GM23338 (cell line): ENCODE data around the gene LRRC34. TPM values are rescaled to one million over a fixed set of nuclear protein-coding genes. Genes with fewer than 3 reads are reported as not detected.

Source experiments
- ATAC-seq: fragments of 200-7000 bp; cut with Tn5 transposase; 3 replicates; pipeline ENCODE4 v1.9.1; 2020
- DNase-seq: peaks from one replicate; pipeline ENCODE4 v3.0.0-alpha.2; 2015; ENCODE audit warnings: low spot score
- H2AFZ ChIP-seq: fragments of 200-600 bp; sonication (generic); 2 replicates; pipeline ENCODE4 v1.8.0; 2016; ENCODE audit warnings: antibody characterized with exemption, mild to moderate bottlenecking, moderate library complexity
- H3F3A ChIP-seq: fragments of 200-600 bp; sonication (generic); replicated peaks from 2 replicates; pipeline ENCODE4 v1.8.0; 2017; ENCODE audit warnings: antibody characterized with exemption, mixed run types, low read depth
- H3K27ac ChIP-seq: fragments of 200-600 bp; sonication (generic); 2 replicates; pipeline ENCODE4 v1.6.1; 2016; ENCODE audit warnings: low read depth
- H3K27me3 ChIP-seq: fragments of 200-600 bp; sonication (generic); 2 replicates; pipeline ENCODE4 v1.8.0; 2016; ENCODE audit warnings: mild to moderate bottlenecking, mixed run types, moderate library complexity; ENCODE audit not compliant: insufficient read depth
- H3K36me3 ChIP-seq: fragments of 200-600 bp; sonication (generic); 2 replicates; pipeline ENCODE4 v1.8.0; 2016; ENCODE audit warnings: mild to moderate bottlenecking; ENCODE audit not compliant: insufficient read depth
- H3K4me1 ChIP-seq: fragments of 200-600 bp; sonication (generic); 2 replicates; pipeline ENCODE4 v1.8.0; 2016; ENCODE audit warnings: mild to moderate bottlenecking, moderate library complexity; ENCODE audit not compliant: insufficient read depth
- H3K4me2 ChIP-seq: fragments of 200-600 bp; sonication (generic); 2 replicates; pipeline ENCODE4 v1.7.1; 2017; ENCODE audit warnings: mixed run types
- H3K4me3 ChIP-seq: fragments of 200-600 bp; sonication (generic); 2 replicates; pipeline ENCODE4 v1.6.1; 2016; ENCODE audit warnings: mixed run types
- H3K79me2 ChIP-seq: fragments of 200-600 bp; sonication (generic); replicated peaks from 2 replicates; pipeline ENCODE4 v1.8.0; 2017; ENCODE audit warnings: mild to moderate bottlenecking; ENCODE audit not compliant: insufficient read depth
- H3K9me2 ChIP-seq: fragments of 200-600 bp; sonication (generic); 2 replicates; pipeline ENCODE4 v1.8.0; 2017; ENCODE audit not compliant: insufficient read depth
- H4K20me1 ChIP-seq: fragments of 200-600 bp; sonication (generic); replicated peaks from 2 replicates; pipeline ENCODE4 v1.8.0; 2017; ENCODE audit warnings: mild to moderate bottlenecking; ENCODE audit not compliant: insufficient read depth
- H3K27ac Mint-ChIP-seq: 2 replicates; pipeline ENCODE4 v1.8.0; 2020; ENCODE audit warnings: inconsistent platforms, mild to moderate bottlenecking, moderate library complexity, mixed read lengths
- H3K27me3 Mint-ChIP-seq: 3 replicates; pipeline ENCODE4 v1.8.0; 2022; ENCODE audit warnings: low read depth, mild to moderate bottlenecking, moderate library complexity, mixed read lengths, inconsistent platforms; ENCODE audit not compliant: insufficient read depth, poor library complexity
- H3K36me3 Mint-ChIP-seq: 3 replicates; pipeline ENCODE4 v1.8.0; 2021; ENCODE audit warnings: low read depth, mild to moderate bottlenecking, inconsistent platforms, moderate library complexity, mixed read lengths
- H3K4me1 Mint-ChIP-seq: 3 replicates; pipeline ENCODE4 v1.8.0; 2020; ENCODE audit warnings: mild to moderate bottlenecking, inconsistent platforms, mixed read lengths
- H3K4me3 Mint-ChIP-seq: 3 replicates; pipeline ENCODE4 v1.8.0; 2021; ENCODE audit warnings: moderate library complexity, mild to moderate bottlenecking, inconsistent platforms, mixed read lengths
- H3K9me3 Mint-ChIP-seq: 3 replicates; pipeline ENCODE4 v1.8.0; 2020; ENCODE audit warnings: moderate library complexity, mild to moderate bottlenecking, inconsistent platforms, mixed read lengths
- CREB1 ChIP-seq: fragments of 250-450 bp; sonication (Bioruptor Pico); IDR thresholded peaks from 2 replicates; pipeline ENCODE4 v1.5.0; 2020; ENCODE audit warnings: low read depth, mild to moderate bottlenecking, moderate library complexity
- ETS1 ChIP-seq: IDR thresholded peaks from 2 replicates; pipeline ENCODE4 v1.6.1; 2016; ENCODE audit warnings: antibody characterized with exemption
- EZH2phosphoT487 ChIP-seq: fragments of 200-600 bp; sonication (generic); IDR thresholded peaks from one replicate; pipeline ENCODE4 v1.8.1; 2018; ENCODE audit warnings: antibody characterized with exemption; ENCODE audit not compliant: unreplicated experiment
- JUNB ChIP-seq: IDR thresholded peaks from one replicate; pipeline ENCODE4 v1.6.1; 2016; ENCODE audit warnings: antibody characterized with exemption; ENCODE audit not compliant: unreplicated experiment
- NANOG ChIP-seq: IDR thresholded peaks from 2 replicates; pipeline ENCODE4 v1.6.1; 2016; ENCODE audit warnings: antibody characterized with exemption, borderline replicate concordance
- POLR2AphosphoS5 ChIP-seq: IDR thresholded peaks from 2 replicates; pipeline ENCODE4 v1.6.1; 2016; ENCODE audit warnings: antibody characterized with exemption, low read depth
- STAT1 ChIP-seq: IDR thresholded peaks from one replicate; pipeline ENCODE4 v1.6.1; 2016; ENCODE audit warnings: antibody characterized with exemption; ENCODE audit not compliant: unreplicated experiment
- ZNF114 ChIP-seq: fragments of 250-450 bp; sonication (Bioruptor Pico); IDR thresholded peaks from 2 replicates; pipeline ENCODE4 v1.5.0; 2020; ENCODE audit warnings: mild to moderate bottlenecking, moderate library complexity
- polyA plus RNA-seq: library from polyadenylated mRNA; unstranded; fragments of >200 nt; fragmentation: Nextera tagmentation; extraction: Ambion mirVana; gene quantifications from 2 replicates; pipeline ENCODE4 v1.2.1, GENCODE V29; 2016
- total RNA-seq: library from RNA; depleted of rRNA; stranded (reverse); fragments of >200 nt; shearing (Covaris generic); gene quantifications from 2 replicates; pipeline ENCODE4 v1.2.3, GENCODE V29; 2014
- TF ChIP-seq, protein P1 (sequence below): IDR thresholded peaks from one replicate; pipeline ENCODE4 v1.6.1; 2018; ENCODE audit warnings: antibody characterized with exemption; ENCODE audit not compliant: unreplicated experiment
- TF ChIP-seq, protein P2 (sequence below): fragments of 250-450 bp; sonication (Bioruptor Pico); IDR thresholded peaks from 2 replicates; pipeline ENCODE4 v1.5.0; 2020; ENCODE audit warnings: mild to moderate bottlenecking, moderate library complexity

LRRC34 gene
- total and polyA plus RNA-seq, 2 experiments from 2014 or later: 9.1 to 15.7 TPM

GRCh38 chr3:169750665-169751064 is 62.0 kb downstream of the LRRC34 start:
- H2AFZ ChIP-seq: no peak overlapping the region
- no peaks in the 10 kb centered on the region for H3K36me3 ChIP-seq
- Mint-ChIP-seq H3K9me3 (no peaks in the 10 kb centered on the region), H3K36me3 (no peaks in the 10 kb centered on the region), H3K4me3 (no peak overlapping the region), H3K27ac (no peak overlapping the region), H3K27me3 (no peaks in the 10 kb centered on the region), H3K4me1 (peaks cover 4% of the 10 kb centered on the region; the same call in 2 of the 3 replicates)
- H3K4me2 ChIP-seq: no peak overlapping the region
- H4K20me1 ChIP-seq: no peaks in the 10 kb centered on the region
- ATAC-seq (no peak), DNase-seq (no peak)
- TF ChIP-seq EZH2phosphoT487 (no peak), POLR2AphosphoS5 (no peak), CREB1 (no peak), STAT1 (no peak), NANOG (no peak), JUNB (no peak)
- TF ChIP-seq, protein P1, sequence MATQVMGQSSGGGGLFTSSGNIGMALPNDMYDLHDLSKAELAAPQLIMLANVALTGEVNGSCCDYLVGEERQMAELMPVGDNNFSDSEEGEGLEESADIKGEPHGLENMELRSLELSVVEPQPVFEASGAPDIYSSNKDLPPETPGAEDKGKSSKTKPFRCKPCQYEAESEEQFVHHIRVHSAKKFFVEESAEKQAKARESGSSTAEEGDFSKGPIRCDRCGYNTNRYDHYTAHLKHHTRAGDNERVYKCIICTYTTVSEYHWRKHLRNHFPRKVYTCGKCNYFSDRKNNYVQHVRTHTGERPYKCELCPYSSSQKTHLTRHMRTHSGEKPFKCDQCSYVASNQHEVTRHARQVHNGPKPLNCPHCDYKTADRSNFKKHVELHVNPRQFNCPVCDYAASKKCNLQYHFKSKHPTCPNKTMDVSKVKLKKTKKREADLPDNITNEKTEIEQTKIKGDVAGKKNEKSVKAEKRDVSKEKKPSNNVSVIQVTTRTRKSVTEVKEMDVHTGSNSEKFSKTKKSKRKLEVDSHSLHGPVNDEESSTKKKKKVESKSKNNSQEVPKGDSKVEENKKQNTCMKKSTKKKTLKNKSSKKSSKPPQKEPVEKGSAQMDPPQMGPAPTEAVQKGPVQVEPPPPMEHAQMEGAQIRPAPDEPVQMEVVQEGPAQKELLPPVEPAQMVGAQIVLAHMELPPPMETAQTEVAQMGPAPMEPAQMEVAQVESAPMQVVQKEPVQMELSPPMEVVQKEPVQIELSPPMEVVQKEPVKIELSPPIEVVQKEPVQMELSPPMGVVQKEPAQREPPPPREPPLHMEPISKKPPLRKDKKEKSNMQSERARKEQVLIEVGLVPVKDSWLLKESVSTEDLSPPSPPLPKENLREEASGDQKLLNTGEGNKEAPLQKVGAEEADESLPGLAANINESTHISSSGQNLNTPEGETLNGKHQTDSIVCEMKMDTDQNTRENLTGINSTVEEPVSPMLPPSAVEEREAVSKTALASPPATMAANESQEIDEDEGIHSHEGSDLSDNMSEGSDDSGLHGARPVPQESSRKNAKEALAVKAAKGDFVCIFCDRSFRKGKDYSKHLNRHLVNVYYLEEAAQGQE: no peak
- no peaks in the 10 kb centered on the region for H3K79me2 ChIP-seq
- H3F3A ChIP-seq: no peaks in the 10 kb centered on the region
- no peaks in the 10 kb centered on the region for H3K27me3 ChIP-seq
- no peaks in the 10 kb centered on the region for H3K9me2 ChIP-seq
- H3K27ac ChIP-seq: no peak overlapping the region
- no peak overlapping the region for H3K4me3 ChIP-seq
- no peaks in the 10 kb centered on the region for H3K4me1 ChIP-seq

DNA sequence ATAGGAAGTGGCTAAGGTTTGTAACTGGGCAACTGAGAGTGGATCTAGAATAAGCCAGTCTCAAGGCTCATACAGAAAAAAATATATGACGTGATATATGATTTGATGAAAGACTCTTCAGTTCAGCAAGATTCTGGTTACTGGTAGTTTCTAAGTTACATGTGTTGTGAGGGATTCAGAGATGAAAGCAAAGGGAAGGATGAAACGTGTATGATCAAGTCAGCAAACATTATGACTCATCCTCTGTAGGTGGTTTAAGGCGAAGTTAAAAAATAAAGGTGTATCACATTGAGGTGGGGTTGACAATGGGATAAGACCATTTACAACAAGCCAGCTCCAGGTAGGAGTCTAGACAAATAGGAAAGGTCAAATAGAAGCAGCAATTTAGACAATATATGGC is 64.0 kb downstream of the LRRC34 start:
- no peaks in the 10 kb centered on the region for H3K36me3 Mint-ChIP-seq
- peak overlapping the region; percentile 18; the same call in 1 of the 2 replicates for H2AFZ ChIP-seq
- H3K27me3 ChIP-seq: no peaks in the 10 kb centered on the region
- no peak overlapping the region for H3K27ac Mint-ChIP-seq
- H3K27ac ChIP-seq: no peak overlapping the region
- H3F3A ChIP-seq: no peaks in the 10 kb centered on the region
- no peak overlapping the region for H3K4me3 Mint-ChIP-seq
- no peak for DNase-seq
- no peaks in the 10 kb centered on the region for H4K20me1 ChIP-seq
- H3K4me3 ChIP-seq: no peak overlapping the region
- no peaks in the 10 kb centered on the region for H3K27me3 Mint-ChIP-seq
- peaks cover 13% of the 10 kb centered on the region; the same call in 2 of the 3 replicates for H3K4me1 Mint-ChIP-seq
- no peaks in the 10 kb centered on the region for H3K36me3 ChIP-seq
- no peak overlapping the region for H3K4me2 ChIP-seq
- H3K9me2 ChIP-seq: no peaks in the 10 kb centered on the region
- peaks cover 8% of the 10 kb centered on the region for H3K4me1 ChIP-seq
- no peak for ATAC-seq
- H3K9me3 Mint-ChIP-seq: no peaks in the 10 kb centered on the region
- H3K79me2 ChIP-seq: no peaks in the 10 kb centered on the region
- no peak for TF ChIP-seq ETS1
- no peak for TF ChIP-seq ZNF114 (CRISPR knock-in tag)
- TF ChIP-seq, protein P2, sequence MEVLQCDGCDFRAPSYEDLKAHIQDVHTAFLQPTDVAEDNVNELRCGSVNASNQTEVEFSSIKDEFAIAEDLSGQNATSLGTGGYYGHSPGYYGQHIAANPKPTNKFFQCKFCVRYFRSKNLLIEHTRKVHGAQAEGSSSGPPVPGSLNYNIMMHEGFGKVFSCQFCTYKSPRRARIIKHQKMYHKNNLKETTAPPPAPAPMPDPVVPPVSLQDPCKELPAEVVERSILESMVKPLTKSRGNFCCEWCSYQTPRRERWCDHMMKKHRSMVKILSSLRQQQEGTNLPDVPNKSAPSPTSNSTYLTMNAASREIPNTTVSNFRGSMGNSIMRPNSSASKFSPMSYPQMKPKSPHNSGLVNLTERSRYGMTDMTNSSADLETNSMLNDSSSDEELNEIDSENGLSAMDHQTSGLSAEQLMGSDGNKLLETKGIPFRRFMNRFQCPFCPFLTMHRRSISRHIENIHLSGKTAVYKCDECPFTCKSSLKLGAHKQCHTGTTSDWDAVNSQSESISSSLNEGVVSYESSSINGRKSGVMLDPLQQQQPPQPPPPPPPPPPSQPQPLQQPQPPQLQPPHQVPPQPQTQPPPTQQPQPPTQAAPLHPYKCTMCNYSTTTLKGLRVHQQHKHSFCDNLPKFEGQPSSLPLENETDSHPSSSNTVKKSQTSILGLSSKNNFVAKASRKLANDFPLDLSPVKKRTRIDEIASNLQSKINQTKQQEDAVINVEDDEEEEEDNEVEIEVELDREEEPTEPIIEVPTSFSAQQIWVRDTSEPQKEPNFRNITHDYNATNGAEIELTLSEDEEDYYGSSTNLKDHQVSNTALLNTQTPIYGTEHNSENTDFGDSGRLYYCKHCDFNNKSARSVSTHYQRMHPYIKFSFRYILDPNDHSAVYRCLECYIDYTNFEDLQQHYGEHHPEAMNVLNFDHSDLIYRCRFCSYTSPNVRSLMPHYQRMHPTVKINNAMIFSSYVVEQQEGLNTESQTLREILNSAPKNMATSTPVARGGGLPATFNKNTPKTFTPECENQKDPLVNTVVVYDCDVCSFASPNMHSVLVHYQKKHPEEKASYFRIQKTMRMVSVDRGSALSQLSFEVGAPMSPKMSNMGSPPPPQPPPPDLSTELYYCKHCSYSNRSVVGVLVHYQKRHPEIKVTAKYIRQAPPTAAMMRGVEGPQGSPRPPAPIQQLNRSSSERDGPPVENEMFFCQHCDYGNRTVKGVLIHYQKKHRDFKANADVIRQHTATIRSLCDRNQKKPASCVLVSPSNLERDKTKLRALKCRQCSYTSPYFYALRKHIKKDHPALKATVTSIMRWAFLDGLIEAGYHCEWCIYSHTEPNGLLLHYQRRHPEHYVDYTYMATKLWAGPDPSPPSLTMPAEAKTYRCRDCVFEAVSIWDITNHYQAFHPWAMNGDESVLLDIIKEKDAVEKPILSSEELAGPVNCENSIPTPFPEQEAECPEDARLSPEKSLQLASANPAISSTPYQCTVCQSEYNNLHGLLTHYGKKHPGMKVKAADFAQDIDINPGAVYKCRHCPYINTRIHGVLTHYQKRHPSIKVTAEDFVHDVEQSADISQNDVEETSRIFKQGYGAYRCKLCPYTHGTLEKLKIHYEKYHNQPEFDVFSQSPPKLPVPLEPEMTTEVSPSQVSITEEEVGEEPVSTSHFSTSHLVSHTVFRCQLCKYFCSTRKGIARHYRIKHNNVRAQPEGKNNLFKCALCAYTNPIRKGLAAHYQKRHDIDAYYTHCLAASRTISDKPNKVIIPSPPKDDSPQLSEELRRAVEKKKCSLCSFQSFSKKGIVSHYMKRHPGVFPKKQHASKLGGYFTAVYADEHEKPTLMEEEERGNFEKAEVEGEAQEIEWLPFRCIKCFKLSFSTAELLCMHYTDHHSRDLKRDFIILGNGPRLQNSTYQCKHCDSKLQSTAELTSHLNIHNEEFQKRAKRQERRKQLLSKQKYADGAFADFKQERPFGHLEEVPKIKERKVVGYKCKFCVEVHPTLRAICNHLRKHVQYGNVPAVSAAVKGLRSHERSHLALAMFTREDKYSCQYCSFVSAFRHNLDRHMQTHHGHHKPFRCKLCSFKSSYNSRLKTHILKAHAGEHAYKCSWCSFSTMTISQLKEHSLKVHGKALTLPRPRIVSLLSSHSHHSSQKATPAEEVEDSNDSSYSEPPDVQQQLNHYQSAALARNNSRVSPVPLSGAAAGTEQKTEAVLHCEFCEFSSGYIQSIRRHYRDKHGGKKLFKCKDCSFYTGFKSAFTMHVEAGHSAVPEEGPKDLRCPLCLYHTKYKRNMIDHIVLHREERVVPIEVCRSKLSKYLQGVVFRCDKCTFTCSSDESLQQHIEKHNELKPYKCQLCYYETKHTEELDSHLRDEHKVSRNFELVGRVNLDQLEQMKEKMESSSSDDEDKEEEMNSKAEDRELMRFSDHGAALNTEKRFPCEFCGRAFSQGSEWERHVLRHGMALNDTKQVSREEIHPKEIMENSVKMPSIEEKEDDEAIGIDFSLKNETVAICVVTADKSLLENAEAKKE (CRISPR knock-in tag): no peak
